NOMO-1 treated with dmso at 0.1 percent for 144 hours (cell line): Measurements from ENCODE around the gene SAP30.

Source experiments
- DNase-seq: peaks from one replicate; lab custom pipeline; 2025; ENCODE audit not compliant: unreplicated experiment; lab: John Stamatoyannopoulos, UW

The SAP30 gene, protein sequence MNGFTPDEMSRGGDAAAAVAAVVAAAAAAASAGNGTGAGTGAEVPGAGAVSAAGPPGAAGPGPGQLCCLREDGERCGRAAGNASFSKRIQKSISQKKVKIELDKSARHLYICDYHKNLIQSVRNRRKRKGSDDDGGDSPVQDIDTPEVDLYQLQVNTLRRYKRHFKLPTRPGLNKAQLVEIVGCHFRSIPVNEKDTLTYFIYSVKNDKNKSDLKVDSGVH

DNA sequence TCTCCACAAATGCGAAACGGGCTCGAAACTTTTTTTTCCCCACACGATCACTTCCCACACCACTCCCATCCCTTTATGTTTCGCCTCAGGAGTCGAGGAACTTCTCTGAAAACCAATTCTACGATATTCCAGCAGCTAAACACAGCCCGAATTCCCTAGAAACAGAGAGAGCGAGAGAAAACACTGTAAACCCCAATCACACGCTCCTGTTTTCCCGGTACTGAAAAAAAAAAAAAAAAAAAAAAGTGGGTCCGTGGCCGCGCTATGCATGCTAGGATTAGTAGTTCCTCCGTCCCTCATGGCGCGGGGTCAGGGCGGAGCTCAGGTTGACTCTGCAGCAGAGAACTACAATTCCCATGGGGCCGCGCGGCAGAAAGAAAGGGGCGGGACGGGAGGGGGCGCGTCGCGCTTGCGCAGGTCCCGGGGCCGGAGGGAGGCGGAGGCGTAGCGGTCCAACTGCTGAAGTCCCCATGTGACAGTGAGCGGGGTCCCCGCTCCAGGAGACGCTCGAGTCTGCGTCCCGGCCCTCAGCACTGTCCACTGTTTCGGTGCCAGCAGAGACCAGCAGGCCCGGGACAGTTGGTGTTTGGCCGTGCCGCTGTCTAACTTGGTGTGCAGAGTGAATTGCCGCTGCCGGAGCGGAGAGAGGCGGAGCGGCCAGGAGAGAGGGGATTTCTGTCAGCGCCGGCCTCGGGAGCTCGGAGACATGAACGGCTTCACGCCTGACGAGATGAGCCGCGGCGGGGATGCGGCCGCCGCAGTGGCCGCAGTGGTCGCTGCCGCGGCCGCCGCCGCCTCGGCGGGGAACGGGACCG, at the start of gene SAP30:
Gene SAP30 (plus strand): TSS at position 478 of the 815 bp plus-strand sequence. CDS start 229 bp downstream, at position 707.
- peak; percentile 94 for DNase-seq

DNA sequence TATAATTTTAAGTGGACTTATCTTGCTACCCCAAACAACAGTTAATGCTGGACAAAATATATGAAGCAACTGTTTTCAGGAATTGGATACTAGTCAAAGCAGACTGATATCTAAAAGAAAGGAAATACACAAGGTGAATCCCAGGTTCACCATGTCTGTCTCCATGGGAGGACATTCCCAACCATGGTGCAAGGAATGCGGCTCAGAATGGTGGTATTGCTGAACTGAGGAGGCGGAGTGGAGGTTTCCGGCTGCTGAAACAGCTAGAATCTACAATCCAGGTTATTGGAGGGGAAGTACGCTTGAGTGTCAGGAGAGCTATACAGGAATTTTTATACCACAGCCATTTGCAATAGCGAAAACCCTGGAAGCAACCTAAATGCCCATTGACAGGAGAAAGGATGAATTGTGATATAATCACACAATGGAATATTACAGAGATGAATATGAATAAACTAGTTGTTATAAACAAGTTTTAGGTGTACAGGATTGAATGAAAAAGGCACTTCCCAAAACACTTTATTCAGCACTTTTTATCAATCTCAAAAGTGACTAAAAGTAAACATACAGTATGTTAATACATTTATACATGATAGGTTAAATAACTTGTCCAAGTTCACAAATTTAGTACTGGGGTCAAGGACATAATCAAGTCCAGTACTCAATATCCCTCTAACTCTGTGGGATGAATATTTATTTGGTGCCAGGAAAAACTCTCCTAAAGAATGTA, 45.6 kb upstream of the SAP30 start:
- no peak for DNase-seq

- DNase-seq = no peak
Measured at GRCh38 chr4:173328236-173328901, 42.4 kb upstream of the SAP30 start.

DNA sequence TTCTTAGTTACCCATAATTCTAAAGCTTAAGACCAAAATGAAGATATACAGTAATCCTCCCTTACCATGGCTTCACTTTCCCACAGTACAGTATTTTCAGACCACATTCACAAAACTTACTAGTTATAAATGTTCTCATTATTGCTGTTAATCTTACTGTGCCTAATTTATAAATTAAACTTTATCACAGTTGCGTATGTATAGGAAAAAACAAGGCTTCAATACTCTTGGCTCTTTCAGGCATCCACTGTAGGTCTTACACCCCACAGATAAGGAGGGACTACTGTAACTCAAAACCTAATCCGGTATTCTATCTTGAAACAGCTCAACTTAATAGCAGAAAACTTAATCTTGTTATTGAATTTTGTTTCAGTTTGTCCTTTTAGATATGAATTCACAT, 40.2 kb upstream of the SAP30 start:
- DNase-seq = no peak

- DNase-seq = peak; percentile 28
Measured at GRCh38 chr4:173332021-173332487, 38.7 kb upstream of the SAP30 start.

DNA sequence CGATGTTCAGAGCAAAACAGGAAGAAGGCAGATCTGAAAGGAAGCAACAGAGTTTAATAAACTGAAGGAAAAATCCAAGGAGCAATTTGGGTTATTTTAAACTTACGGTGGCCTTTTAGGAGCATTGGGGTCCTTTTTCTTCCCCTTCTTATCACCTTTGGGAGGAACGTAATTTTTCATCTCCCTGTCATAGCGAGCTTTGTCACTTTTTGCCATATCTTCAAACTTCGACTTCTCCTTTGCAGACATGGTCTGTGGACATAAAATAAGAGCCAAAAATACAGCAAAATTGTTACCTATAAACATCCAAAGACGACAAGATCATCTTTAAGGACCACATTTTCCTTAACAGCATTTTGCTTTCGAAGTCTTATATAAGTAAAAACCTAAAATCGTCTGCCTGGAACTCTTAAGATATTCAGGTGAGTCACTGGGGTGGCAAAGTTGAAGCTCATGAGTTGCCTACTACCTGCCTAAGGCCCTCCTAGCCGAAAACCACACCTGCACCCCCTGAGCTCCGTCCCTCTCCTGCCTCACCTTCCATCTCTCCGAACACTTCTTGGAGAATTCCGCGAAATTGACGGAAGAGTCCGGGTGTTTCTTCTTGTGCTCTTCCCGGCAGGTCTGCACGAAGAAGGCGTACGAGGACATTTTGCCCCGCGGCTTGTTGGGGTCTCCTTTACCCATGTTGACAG, 37.6 kb upstream of the SAP30 start:
- no peak for DNase-seq

- DNase-seq = no peak
Measured at GRCh38 chr4:173333658-173334084, 37.1 kb upstream of the SAP30 start.

DNA sequence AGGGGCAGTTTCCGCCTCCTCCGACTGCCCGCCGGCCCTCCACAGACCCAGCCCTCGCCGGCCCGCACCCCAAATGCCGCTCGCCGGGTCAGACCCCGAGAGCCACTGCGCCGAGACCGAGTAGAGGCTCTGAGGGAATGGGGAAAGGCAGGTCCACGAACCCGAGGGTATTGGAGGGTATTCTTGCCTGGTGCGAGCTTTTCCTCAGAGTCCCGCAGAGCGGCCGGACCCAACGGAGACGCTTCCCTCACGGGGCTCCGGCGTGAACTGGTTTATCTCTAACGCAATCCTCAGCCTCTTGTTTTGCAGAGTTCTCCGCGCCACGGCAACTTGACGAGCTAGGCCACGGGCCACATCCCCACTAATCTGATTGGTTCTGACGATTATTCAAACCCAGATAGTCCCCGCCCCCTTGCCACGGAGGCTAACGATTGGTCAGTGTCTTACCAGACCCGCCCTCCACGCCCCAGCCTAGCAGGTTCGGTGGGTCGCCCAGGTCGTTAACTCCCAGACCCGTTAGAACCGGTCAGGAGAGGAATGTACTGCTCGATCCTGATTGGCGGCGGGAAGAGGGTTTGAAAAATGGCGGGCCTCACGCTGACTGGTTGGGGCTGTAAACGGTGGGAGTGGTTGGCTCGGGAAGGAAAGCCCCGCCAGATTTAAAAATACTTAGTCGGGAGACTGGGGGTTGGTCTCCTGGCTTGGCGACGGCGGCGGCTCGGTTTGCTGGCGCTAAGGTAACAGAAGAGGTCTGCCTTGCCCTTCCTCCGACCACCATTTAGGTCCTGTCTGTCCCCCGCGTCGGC, 36.5 kb upstream of the SAP30 start, which contains the start of gene HMGB2:
Gene HMGB2 (minus strand): TSS at position 274 of the 806 bp plus-strand sequence. CDS start 709 bp downstream, outside the sequence.
- peak; percentile 99 for DNase-seq

- DNase-seq = peak; percentile 58
Measured at GRCh38 chr4:173334891-173335752, 35.6 kb upstream of the SAP30 start.

- no peak for DNase-seq
Measured at GRCh38 chr4:173337463-173337862, 33.3 kb upstream of the SAP30 start.

DNA sequence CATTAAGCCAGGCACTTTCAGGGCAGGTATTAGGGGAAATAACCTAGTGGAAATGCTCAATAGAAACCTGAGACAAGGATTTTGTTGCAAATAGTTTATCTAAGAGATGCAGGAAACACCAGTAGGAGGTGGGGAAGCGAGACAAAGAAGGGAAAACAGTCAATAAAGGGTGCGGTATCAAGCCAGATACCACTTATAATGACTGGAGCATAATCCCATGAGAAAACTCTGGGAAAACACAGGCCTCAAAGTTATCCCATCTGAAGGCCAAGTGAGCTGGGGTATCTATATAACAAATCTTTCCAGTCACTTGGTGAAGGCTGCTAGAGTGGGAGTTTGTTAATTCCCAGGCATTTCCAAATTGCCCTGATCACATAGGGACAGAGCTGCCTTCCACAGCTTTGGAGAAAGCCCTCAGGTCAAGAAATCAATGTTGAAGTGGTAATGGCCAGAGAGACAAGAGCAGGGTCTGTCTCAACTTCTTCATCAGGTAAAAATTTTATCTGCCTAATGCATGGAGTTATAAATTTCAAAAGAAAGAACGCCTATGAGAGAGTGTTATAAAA, 26.8 kb upstream of the SAP30 start:
- DNase-seq = no peak

DNA sequence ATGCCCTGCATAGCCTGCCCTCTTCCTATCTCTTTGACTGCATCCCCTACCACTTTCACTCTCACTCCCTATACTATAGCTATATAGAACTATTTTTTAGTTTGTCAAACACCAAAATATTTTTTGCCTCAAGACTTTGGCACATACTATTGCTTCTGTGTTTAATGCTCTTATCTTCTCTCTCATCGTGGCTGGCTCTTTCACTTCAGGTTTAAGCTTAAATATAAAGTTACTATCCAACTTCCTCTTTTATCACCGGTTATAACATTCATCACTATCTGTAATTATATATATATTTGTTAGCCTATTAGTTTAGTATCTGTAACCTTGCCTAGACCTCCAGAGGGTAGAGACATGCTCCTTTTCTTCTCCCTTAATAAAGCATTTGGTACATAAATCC, 25.1 kb upstream of the SAP30 start:
- no peak for DNase-seq

- no peak for DNase-seq
Measured at GRCh38 chr4:173346074-173346473, 24.7 kb upstream of the SAP30 start.

DNA sequence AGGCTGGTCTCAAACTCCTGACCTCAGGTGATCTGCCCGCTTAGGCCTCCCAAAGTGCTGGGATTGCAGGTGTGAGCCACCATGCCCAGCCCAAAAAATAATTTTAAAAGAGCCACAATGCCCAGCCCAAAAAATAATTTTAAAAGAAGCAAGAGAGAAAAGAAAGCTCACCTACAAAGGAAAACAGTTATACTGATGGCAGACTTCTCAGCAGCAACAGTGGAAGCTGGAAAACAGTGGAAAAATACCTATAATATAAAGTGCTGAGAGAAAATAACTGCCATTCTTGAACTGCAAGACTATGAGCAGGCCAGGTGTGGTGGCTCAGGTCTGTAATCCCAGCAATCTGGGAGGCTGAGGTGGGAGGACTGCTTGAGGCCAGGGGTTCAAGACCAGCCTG, 23.3 kb upstream of the SAP30 start:
- no peak for DNase-seq

GRCh38 chr4:173357939-173358338, 12.8 kb upstream of the SAP30 start:
- no peak for DNase-seq

DNA sequence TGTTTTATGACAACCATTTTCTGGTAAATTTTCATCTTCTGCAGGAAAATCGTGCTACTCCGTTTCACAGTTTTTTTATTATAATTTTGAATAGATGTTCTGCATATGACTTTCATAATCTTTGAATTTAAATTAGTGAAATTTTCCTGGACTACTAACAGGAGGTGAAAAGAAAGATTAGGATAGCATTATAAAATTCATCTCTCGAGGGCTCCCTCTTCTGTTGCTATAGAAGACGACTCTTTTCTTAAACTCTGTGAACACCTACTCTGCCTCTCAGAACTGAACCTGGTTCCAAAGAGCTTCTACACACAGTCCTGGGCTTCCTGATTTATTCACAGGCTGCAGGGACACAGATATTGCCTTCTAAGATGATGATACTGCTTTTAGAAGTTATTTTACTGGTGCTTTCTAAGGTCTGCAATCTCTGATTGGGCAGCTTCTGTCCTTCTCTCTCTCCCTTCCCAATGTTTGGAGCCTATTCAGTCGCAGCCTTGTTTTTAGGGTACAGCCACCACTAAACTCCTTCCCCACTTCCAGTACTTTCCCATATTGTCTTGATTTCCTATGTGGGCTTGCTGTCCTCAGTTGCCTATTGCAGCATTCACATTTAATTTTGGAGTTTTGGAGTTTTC, 10.1 kb upstream of the SAP30 start:
- DNase-seq = no peak

DNA sequence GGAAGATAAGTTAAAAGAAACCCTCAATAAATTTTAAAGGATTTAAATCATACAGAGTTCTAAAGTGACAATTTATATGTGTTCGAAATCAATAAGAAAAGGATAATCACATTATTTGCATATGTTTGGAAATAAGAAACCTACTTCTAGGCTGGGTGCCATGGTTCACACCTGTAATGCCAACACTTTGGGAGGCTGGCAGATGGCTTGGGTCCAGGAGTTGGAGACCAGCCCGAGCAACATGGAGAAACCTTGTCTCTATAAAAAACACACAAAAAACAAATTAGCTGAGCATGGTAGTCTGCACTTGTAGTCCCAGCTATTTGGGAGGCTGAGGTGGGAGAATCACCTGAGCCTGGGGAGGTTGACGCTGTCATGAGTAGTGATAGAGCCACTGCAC, 8.1 kb upstream of the SAP30 start:
- DNase-seq = no peak
